SK-N-SH treated with all-trans-retinoic acid at 6 μM for 48 hours (cell line): ENCODE results near the gene SLC25A17.

Experiments
- CSDC2 ChIP-seq: fragments of 250-450 bp; sonication (Bioruptor Pico); IDR thresholded peaks from 2 replicates; pipeline ENCODE4 v1.5.0; 2020; ENCODE audit warnings: mild to moderate bottlenecking, moderate library complexity
- RARB ChIP-seq: fragments of 250-450 bp; sonication (Bioruptor Pico); IDR thresholded peaks from 2 replicates; pipeline ENCODE4 v1.8.0; 2021; ENCODE audit warnings: mild to moderate bottlenecking, moderate library complexity
- TSHZ2 ChIP-seq: fragments of 250-450 bp; sonication (Bioruptor Pico); IDR thresholded peaks from 2 replicates; pipeline ENCODE4 v1.5.0; 2020; ENCODE audit warnings: mild to moderate bottlenecking, moderate library complexity
- ZFP30 ChIP-seq: fragments of 450-650 bp; formaldehyde crosslinking; IDR thresholded peaks from 2 replicates; pipeline ENCODE4 v1.5.0; 2022; ENCODE audit warnings: mild to moderate bottlenecking, moderate library complexity

DNA sequence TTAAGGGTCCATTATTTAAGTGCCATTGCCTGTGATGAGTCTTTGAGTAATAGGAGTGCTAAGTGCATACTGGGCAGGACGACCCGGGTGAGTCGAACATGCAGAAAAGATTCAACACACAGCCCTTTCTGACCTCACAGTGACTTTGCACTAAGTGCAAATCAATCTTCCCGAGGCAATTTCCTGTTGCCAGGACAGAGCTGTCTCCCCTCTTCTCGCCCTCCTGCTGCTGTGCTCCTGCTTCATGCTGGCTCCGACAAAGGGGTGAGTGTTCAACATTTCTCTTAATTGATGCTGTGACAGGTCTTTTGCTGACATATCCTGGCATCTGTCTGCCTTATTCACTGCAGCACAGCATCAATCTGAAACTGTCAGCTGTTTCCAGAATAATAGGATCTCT, 97.9 kb downstream of the SLC25A17 start:
- TF ChIP-seq CSDC2 (no peak), RARB (CRISPR knock-in tag) (no peak), ZFP30 (CRISPR knock-in tag) (no peak), TSHZ2 (no peak)
